Left renal cortex interstitium (tissue), 4 donors: Measurements from ENCODE around the gene DNAJB12. TPM values are rescaled to one million over a fixed set of nuclear protein-coding genes. Genes with fewer than 3 reads are reported as not detected.
"Not testable (repeated sequence)": the region's sequence is repeated elsewhere in the genome, so short reads cannot be mapped to it uniquely, and the experiment has no call there.

Experiments used
- DNase-seq, 4 donors: peaks; one replicate each; pipeline ENCODE4 v3.0.0-alpha.2; 2013; ENCODE audit warnings: low read depth in 4 of 4, low spot score in 2 of 4, missing footprints in 1 of 4
- polyA plus RNA-seq, 4 donors: library from polyadenylated mRNA; unstranded; fragments of 120-200 nt; gene quantifications; one replicate each; pipeline ENCODE4 v1.2.1, GENCODE V29; 2013; ENCODE audit not compliant: insufficient read length in 4 of 4

The DNAJB12 gene
- polyA plus RNA-seq, 4 donors = 32.3 to 46.2 (median 33.7) TPM

DNA sequence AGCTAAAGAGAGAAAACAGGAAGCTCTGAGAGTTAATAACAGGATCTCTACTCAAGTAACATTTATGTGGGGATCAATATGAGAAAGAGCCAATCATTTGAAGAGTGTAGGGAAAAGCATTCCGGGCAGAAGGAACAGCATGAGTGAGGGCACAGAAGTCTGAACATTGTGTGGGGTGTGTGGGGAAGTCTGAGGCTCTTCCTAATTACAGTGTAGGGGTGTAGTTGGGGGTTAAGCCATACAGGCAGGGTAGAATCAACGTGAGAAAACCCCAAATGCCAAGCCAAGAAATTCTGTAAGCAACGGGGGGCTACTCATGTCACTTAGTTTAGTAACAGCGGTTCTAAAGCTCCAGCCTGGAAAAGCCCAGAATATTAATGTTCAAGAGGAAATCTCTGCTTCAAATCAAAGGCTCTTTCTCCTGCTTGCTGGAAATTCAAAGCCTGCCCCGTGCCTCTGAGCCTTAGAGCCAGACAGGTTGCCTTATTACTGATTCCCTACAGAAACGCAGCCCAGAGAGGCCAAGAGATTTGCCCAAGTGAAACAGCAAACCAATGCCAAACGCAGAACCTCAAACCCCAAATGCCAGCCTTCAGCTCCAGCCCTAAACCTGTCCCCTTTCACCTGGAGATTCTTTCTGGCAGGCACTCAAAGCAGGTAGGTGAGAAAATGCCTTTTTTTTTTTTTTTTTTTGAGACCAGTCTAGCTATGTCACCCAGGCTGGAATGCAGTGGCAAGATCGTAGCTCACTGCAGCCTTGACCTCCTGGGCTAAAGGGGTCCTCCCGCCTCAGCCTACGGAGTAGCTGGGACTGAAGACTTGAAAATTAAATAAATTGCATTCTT is 36.1 kb downstream of the DNAJB12 start:
- no peak for DNase-seq

GRCh38 chr10:72316748-72317435 is 37.8 kb downstream of the DNAJB12 start:
- no peak for DNase-seq

DNA sequence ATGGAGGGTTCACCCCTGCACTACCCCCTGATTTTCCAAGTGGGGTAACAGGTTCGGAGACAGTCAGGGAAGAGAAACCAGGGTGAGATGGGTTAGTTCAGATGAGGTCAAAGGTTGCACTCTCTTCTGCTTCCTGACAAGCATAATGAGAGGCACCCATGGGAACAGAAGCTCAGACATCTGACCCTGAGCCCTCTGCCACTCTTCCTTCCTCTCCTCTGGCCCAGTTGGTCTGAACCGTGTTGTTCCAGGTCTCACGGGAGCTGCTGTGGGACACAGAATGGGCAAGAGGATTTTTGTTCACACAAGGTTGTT is 38.4 kb downstream of the DNAJB12 start:
- no peak for DNase-seq

DNA sequence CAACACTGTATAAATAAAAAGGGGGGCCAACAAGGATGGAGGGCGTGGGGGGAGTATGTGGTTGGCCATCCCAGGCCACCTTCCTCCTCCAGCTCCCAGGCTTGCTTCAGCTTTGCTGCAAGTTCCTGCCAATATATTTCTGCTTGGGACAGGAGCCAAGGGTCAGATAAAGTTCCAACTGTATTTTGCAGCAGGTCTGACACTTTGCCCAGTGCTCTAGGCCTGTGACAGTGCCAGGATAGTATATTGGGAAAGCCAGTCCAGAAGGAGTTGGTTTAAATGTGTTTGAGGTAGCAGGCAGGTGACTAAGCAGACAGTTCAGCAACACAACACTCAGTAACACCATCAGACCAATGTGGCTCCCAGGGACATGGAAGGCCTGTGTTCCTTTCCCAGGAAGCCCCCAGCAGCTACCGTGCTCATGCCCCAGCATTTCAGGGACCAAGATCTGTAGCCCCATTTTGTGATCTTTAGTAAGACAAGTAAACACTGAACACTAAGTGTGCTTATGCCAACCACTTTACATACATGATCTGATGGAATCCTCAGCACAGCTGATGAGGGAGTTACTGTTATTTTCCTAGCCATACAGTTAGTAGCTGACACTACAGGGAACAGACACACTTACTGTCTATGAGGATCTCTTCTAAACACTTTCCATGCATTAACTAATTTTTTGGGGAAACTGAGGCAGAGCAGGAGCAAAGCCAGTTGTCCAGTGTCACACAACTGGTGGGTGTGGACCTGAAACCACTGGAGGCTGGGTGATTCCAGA is 38.9 kb downstream of the DNAJB12 start:
- DNase-seq = no peak

- no peak for DNase-seq
Observed at GRCh38 chr10:72315054-72315453, 39.7 kb downstream of the DNAJB12 start.

DNA sequence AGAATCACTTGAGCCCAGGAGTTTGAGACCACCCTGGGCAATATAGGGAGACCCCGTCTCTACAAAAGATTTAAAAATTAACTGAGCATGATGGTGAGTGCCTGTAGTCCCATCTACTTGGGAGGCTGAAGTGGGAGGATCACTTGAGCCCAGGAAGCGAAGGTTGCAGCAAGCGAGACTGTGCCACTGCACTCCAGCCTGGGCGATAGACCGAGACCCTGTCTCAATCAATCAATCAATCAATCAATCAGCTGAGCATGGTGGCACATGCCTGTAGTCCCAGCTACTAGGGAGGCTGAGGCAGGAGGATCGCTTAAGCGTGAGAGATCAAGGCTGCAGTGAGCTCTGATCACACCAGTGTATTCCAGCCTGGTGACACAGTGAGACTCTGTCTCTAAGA is 40.5 kb downstream of the DNAJB12 start:
- DNase-seq = no peak

- no peak for DNase-seq
Observed at GRCh38 chr10:72312865-72313391, 41.8 kb downstream of the DNAJB12 start.

GRCh38 chr10:72311667-72312066 is 43.1 kb downstream of the DNAJB12 start:
- no peak for DNase-seq

DNA sequence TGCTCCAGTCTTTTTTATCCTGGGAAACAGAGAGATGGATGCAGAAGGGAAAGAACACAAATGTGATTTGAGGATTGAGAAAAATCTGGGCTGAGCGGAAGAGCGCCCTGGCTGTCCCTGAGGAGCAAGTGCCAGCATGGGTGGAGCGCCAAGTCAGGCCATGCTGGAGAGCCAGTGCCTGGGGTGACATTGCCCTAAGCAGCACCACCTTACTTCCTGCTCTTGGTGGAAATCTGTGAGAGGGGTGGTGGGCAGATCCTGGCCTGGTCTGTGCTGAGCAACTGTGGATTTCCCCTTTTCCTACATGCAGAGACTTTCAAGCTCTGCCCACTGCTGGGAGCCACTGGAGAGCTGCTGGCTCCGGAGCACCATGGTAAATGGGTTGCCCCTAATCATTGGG is 44.1 kb downstream of the DNAJB12 start:
- DNase-seq = no peak

DNA sequence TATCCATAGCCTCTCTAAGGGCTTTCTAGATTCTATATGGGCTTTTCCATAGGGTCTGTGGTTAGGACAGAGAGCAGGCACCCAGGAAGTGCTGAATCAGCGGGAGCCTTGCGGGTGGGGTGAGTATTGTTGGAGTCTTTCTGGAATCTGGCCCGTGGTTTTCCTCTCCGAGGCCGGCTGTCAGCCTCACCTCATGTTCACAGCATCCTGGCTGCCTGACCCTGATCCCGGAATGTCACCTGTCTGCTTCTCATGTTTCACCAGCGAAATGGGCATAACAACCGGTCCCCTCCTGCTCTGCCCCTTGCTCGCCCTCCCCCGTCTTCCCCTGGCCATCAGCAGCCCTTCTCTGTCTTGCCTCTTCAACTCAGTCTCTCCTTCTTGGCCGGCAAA is 44.5 kb downstream of the DNAJB12 start:
- DNase-seq = no peak

- DNase-seq = no peak
Observed at GRCh38 chr10:72309290-72310240, 45.2 kb downstream of the DNAJB12 start.

DNA sequence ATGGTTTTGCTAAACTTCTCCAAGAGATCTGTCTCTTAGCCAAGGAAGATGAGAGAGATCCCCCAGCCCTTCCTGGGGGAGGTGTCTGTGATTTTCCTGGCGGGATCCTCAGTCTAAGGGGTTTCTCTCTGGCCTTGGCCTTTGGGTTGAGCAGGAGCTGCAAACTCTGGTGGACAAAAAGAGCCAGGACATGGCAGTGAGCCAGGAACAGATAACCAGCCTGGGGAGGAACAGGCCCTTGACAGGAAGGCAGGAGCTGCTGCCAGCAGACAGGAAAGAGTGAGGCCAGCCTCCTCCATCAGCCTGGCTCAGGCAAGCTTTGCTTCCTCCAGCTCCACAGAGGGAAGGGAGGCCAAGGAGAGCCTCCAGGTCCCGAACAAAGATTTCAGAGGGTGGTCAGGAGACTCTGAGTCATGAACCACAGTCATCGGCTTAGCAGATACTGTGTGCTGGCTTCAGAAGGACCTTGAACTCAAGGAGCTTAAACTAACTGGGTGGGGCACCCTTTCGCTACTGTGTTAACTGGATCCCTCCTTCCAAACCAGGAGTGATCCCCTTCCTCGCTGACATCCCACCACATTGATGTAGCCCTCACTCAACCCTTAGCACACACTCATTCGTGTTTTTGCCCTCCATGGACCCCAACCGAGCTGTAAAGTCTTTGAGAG is 46.3 kb downstream of the DNAJB12 start:
- no peak for DNase-seq

- not testable (repeated sequence) for DNase-seq
Observed at GRCh38 chr10:72307711-72308110, 47.0 kb downstream of the DNAJB12 start.

DNA sequence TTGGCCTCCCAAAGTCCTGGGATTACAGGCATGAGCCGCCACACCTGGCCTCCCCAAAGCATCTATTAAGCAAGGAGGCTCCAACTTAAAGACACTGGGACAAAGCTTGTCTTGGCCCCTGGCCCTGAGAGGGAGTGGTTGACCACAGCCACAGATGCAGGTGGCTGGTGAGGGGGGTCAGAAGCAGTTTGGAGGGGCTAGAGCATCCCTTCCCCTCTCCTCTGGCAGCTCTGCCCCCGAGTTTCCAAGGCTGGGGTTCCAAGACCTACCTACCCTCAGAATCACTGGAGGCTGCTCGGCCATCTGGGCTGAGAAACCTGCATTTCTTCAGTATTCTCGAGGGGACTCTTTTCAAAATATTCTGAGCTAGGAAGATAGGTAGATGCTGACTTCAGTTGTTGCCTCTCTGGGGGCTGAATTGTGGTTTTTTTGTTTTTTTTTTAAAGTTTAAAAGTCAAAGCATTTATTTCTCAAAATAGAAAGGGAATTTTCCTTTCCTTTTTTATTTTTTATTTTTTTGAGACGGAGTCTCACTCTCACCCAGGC is 48.4 kb downstream of the DNAJB12 start:
- no peak for DNase-seq

- no peak for DNase-seq
Observed at GRCh38 chr10:72303424-72304128, 51.1 kb downstream of the DNAJB12 start.

DNA sequence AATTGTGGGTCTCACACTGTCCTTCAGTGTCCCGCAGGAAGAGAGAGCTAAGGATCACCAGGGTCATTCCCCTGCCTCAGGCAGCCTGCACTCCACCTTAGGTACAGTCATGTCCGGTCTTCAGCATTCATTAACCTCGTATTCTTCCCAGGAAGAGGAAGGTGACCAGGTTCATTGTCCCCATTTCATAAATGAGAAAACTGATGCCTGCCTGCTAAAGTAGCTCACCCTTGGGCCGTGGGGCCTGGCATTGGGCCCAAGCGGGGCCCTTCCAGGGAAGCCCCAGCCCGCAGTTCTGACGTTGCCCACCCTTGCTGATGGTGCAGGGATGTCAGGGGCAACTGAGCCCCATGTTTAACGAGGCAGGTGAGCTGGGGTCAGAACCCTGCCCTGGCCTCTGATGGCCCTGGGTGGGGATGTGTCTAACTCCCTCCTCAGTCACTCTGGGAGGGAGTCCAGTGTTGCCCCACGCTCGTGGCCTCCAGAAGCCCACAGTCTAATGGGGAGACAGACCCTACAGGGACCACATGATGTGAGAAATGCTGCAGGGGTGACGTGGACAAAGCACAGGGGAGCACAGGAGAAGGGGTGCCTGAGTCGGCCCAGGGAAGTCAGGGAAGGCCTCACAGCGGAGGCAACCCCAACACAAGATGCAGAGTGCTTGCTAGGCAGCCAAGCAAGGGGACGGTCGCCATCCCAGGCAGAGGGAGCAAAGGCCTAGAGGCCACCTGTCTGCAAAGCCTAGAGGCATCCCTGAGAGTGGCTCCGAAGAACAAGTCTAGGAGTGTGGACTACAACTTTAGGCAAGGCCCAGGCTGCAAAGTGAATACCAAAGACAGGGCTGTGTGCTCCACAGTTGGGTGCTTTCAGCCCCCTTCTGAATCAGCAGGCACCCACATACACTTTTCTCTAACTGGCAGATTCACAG is 55.9 kb downstream of the DNAJB12 start:
- no peak for DNase-seq

GRCh38 chr10:72297805-72298591 is 56.7 kb downstream of the DNAJB12 start:
- peak; percentile 80 to 95 (median 87) for DNase-seq
